ENCODE data around the gene NUAK1. TPM values are rescaled to one million over a fixed set of nuclear protein-coding genes. Genes with fewer than 3 reads are reported as not detected.

The NUAK1 gene
- total RNA-seq, 2 donors from 2014 or later: 5.3 to 9.1 TPM

DNA sequence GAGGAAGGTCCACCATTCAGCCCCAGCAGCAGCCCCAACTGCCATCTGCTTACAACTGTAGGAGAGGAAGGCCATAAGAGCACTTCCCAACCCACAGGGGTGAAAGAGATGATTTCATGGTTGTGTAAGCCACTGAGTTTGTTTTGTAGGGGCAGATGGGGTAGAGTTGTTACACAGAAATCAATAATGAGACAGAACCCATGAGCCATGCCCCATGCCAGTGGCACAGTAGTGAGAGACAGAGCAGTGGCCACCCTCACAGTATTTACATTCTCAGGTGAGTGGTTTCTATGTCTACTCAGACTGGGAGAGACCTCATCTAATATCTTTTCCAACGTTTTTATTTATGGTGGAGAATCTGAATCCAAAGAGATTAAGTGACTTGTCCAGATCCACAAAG lies 68.6 kb downstream of the NUAK1 start:
- H3K4me1 ChIP-seq: no peaks in the 10 kb centered on the region
- intact Hi-C loops (cut with DNase I): no loop called here
- no peak overlapping the region for H3K4me3 ChIP-seq
- DNase-seq: no peak
- no peaks in the 10 kb centered on the region for H3K9me3 ChIP-seq
- no peak for TF ChIP-seq POLR2A (IDR thresholded peaks at IDR 0.05)
- no peaks in the 10 kb centered on the region for H3K27me3 ChIP-seq
- no peaks in the 10 kb centered on the region for H3K36me3 ChIP-seq (replicated peaks in 1 of 2; ENCODE audit: insufficient read depth in 1 of 2, low read depth in 2 of 2)
- WGBS, 2 donors: 30 to 55% methylated on average over 1 of the region's 1 CpG
- no peak for ATAC-seq
- H3K27ac ChIP-seq: no peak overlapping the region

DNA sequence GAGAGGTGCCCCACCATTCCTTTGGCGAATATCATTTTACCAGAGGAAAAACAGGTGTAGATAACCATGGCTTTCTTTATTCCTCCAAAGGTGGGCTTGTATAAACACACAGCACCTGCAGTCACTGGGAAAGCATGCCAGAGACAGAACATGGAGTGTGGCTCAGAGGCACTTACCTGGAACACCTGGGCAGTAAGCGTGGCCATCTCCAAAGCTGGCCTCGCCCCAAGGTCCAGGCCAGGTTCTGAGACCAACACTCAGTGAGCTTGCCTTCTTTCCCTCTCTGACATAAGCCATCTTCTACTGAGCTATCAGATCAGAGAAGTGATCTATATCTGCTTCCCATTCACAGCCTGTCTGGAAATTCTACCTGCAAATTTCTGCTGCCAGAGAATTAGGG lies 70.5 kb downstream of the NUAK1 start:
- intact Hi-C loops (cut with DNase I): no loop called here
- WGBS, 2 donors: 91 to 93% methylated on average over 3 of the region's 3 CpGs

DNA sequence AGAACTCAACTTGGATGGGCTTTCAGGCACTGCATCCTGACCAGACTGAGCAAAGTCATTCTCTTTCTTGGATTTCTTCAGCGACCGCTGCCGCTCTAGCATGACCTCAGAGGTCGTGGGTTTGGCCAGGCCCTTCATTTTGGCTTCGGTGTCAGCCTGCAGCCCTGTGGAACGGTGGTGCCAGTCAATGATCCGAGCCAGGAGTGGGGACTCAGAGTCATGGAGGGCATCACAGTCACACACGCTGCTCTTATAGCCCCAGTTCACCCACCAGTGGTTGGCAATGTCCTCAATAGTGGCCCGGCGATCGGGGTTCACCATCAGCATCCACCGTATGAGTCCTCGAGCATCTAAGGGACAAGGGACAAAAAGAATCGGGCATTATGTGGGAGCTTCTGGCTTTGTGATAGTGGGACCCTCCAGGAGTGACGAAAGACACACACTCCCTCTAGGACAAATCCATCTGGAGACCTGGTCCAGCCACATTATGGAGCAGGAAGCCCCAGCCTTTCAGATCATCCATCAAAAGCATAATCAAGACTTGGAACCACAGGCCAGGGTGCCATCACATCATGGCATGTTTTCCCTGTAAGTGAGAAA lies 71.0 kb downstream of the NUAK1 start:
- no peak for TF ChIP-seq POLR2A (IDR thresholded peaks at IDR 0.05)
- TF ChIP-seq, protein P1, sequence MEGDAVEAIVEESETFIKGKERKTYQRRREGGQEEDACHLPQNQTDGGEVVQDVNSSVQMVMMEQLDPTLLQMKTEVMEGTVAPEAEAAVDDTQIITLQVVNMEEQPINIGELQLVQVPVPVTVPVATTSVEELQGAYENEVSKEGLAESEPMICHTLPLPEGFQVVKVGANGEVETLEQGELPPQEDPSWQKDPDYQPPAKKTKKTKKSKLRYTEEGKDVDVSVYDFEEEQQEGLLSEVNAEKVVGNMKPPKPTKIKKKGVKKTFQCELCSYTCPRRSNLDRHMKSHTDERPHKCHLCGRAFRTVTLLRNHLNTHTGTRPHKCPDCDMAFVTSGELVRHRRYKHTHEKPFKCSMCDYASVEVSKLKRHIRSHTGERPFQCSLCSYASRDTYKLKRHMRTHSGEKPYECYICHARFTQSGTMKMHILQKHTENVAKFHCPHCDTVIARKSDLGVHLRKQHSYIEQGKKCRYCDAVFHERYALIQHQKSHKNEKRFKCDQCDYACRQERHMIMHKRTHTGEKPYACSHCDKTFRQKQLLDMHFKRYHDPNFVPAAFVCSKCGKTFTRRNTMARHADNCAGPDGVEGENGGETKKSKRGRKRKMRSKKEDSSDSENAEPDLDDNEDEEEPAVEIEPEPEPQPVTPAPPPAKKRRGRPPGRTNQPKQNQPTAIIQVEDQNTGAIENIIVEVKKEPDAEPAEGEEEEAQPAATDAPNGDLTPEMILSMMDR (IDR thresholded peaks at IDR 0.05): no peak
- ATAC-seq: no peak
- no peaks in the 10 kb centered on the region for H3K27me3 ChIP-seq
- DNase-seq: no peak
- H3K4me3 ChIP-seq: no peak overlapping the region
- no peaks in the 10 kb centered on the region for H3K9me3 ChIP-seq
- H3K36me3 ChIP-seq (replicated peaks in 1 of 2; ENCODE audit: insufficient read depth in 1 of 2, low read depth in 2 of 2): no peaks in the 10 kb centered on the region
- no peak overlapping the region for H3K27ac ChIP-seq
- H3K4me1 ChIP-seq: no peaks in the 10 kb centered on the region
- WGBS, 2 donors: 90 to 92% methylated on average over 15 of the region's 15 CpGs
- intact Hi-C loops (cut with DNase I): no loop called here

More for the DNA sequence above, 70.5 kb downstream of the NUAK1 start:
- Histone ChIP-seq H3K9me3 (no peaks in the 10 kb centered on the region), H3K27me3 (no peaks in the 10 kb centered on the region), H3K4me1 (no peaks in the 10 kb centered on the region), H3K27ac (no peak overlapping the region), H3K36me3 (replicated peaks in 1 of 2; ENCODE audit: insufficient read depth in 1 of 2, low read depth in 2 of 2) (no peaks in the 10 kb centered on the region), H3K4me3 (no peak overlapping the region)
- ATAC-seq: no peak
- TF ChIP-seq POLR2A (IDR thresholded peaks at IDR 0.05): no peak
- TF ChIP-seq, protein P1 (IDR thresholded peaks at IDR 0.05): no peak
- DNase-seq: no peak

DNA sequence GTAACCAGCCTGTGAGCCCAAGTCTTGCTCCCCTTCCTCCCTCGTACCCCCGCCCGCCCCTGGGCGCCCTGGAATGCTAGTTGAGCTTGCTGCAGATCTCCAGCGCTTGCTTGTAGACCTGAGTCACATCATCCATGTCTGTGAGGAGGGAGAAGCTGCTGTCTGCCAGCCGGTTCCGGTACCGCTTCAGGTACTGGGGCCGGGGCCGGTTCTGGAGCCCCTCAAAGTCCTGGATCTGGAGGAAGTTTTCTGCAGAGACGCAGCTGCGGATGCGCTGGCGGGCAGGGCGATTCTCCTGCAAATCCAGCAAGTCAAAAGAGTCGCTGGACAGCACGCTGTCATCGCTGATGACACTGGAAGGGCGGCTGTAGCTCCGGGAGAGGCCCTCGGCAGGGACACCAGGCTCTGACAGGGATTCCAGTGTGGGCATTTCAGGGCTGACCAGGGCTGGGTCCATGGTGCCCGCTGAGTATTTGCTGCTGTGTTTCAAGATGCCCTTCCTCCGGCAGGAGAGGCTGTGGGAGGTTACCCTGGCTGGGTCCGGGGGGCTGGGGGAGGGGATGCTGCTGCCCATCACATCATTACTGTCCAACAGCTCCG lies 71.9 kb downstream of the NUAK1 start:
- TF ChIP-seq POLR2A (IDR thresholded peaks at IDR 0.05): no peak
- TF ChIP-seq, protein P1 (IDR thresholded peaks at IDR 0.05): no peak
- Histone ChIP-seq H3K4me1 (no peaks in the 10 kb centered on the region), H3K36me3 (replicated peaks in 1 of 2; ENCODE audit: insufficient read depth in 1 of 2, low read depth in 2 of 2) (no peaks in the 10 kb centered on the region), H3K27me3 (no peaks in the 10 kb centered on the region), H3K9me3 (no peaks in the 10 kb centered on the region), H3K4me3 (no peak overlapping the region), H3K27ac (no peak overlapping the region)
- DNase-seq (no peak), ATAC-seq (no peak)
- 92 to 95% methylated on average over 15 to 25 of the region's 25 CpGs for WGBS, 2 donors
- intact Hi-C loops (cut with DNase I): no loop called here

DNA sequence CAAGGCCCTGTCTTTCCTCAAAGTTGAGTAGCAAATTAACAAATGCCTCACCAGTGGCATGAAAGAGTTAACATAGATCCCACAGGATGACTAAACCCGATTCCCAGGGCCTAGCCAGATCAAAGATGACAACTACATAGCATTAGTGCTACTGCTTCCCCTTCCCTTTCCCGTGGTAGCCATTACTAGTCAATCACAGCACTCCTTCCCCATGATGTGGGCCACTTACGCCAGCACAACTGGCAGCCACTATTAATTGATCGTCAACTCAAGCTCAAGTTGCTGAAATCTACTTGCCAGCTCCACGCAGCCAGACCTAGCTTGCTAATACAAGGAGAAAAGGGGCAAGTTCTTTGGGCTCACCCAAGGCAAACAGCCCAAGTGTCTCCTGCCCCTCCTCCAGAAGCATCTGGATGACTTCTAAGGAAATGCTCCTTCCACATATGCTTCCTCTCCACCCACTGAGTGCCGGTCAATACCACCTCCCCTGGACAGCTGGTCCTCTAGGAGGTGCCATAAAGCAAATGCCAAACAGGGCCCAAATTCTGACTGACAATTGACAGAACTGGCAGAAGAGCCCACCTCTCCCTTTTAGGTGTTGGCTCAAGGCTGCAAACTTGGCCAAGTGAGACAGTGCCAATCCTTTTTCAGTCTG lies 72.6 kb downstream of the NUAK1 start:
- TF ChIP-seq POLR2A (IDR thresholded peaks at IDR 0.05): no peak
- TF ChIP-seq, protein P1 (IDR thresholded peaks at IDR 0.05): no peak
- Histone ChIP-seq H3K4me1 (no peaks in the 10 kb centered on the region), H3K27me3 (no peaks in the 10 kb centered on the region), H3K36me3 (replicated peaks in 1 of 2; ENCODE audit: insufficient read depth in 1 of 2, low read depth in 2 of 2) (no peaks in the 10 kb centered on the region), H3K27ac (no peak overlapping the region), H3K4me3 (no peak overlapping the region), H3K9me3 (no peaks in the 10 kb centered on the region)
- no peak for DNase-seq
- WGBS, 2 donors: 66 to 78% methylated on average over 6 of the region's 6 CpGs
- intact Hi-C loops (cut with DNase I): no loop called here
- ATAC-seq: no peak
